Keratinocyte (primary cell): ENCODE measurements around the gene GIPC3. TPM values are rescaled to one million over a fixed set of nuclear protein-coding genes. Genes with fewer than 3 reads are reported as not detected.
A peak's percentile ranks its signal among the peaks of the same experiment; 100 is the strongest.

Source experiments
- DNase-seq: peaks from one replicate; pipeline ENCODE4 v3.0.0-alpha.2; 2011; ENCODE audit warnings: low read depth, missing footprints, low spot score
- FAIRE-seq: peaks from 2 replicates; lab custom pipeline; 2011; peaks lifted over from hg19 to GRCh38; lab: Jason Lieb, UNC
- H2AFZ ChIP-seq: 2 replicates; pipeline ENCODE4 v1.6.0; 2012; ENCODE audit warnings: low read length, control low read depth, inconsistent platforms; ENCODE audit not compliant: control insufficient read depth
- H3K27ac ChIP-seq: 2 replicates; pipeline ENCODE4 v1.5.1; 2011; ENCODE audit warnings: low read length; ENCODE audit not compliant: control insufficient read depth, insufficient read depth
- H3K27me3 ChIP-seq: 3 replicates; pipeline ENCODE4 v1.6.0; 2011; ENCODE audit warnings: low read length; ENCODE audit not compliant: control insufficient read depth, insufficient read depth; ENCODE audit errors: extremely low read depth
- H3K36me3 ChIP-seq, 2 experiments: 2 replicates in 1 of 2; 3 replicates in 1 of 2; pipeline ENCODE4 v1.5.1; 2011; ENCODE audit warnings: low read length in 2 of 2, mild to moderate bottlenecking in 1 of 2; ENCODE audit not compliant: control insufficient read depth in 2 of 2, insufficient read depth in 2 of 2; ENCODE audit errors: extremely low read depth in 1 of 2
- H3K4me1 ChIP-seq: 3 replicates; pipeline ENCODE4 v1.5.1; 2011; ENCODE audit warnings: low read length; ENCODE audit not compliant: control insufficient read depth, insufficient read depth; ENCODE audit errors: extremely low read depth
- H3K4me2 ChIP-seq: 3 replicates; pipeline ENCODE4 v1.6.0; 2011; ENCODE audit warnings: low read depth, low read length; ENCODE audit not compliant: control insufficient read depth, insufficient read depth; ENCODE audit errors: extremely low read depth
- H3K4me3 ChIP-seq, 3 experiments: fragments of 200-600 bp in 1 of 3; sonication (generic) in 1 of 3; 2 replicates in 2 of 3; 3 replicates in 1 of 3; pipeline ENCODE4 v1.5.1; 2011 to 2016; ENCODE audit warnings: low read length in 3 of 3, mild to moderate bottlenecking in 3 of 3, control low read depth in 2 of 3, inconsistent platforms in 1 of 3, low read depth in 1 of 3, mixed read lengths in 1 of 3, mixed run types in 1 of 3, moderate library complexity in 1 of 3; ENCODE audit not compliant: control insufficient read depth in 2 of 3, insufficient read depth in 2 of 3; ENCODE audit errors: extremely low read depth in 1 of 3
- H3K79me2 ChIP-seq: 2 replicates; pipeline ENCODE4 v1.6.0; 2012; ENCODE audit warnings: low read length; ENCODE audit not compliant: control insufficient read depth, insufficient read depth
- H3K9ac ChIP-seq: 3 replicates; pipeline ENCODE4 v1.6.0; 2011; ENCODE audit warnings: low read length; ENCODE audit not compliant: control insufficient read depth, insufficient read depth; ENCODE audit errors: extremely low read depth
- H3K9me1 ChIP-seq: 3 replicates; pipeline ENCODE4 v1.6.0; 2011; ENCODE audit warnings: low read length; ENCODE audit not compliant: control insufficient read depth, insufficient read depth; ENCODE audit errors: extremely low read depth
- H3K9me3 ChIP-seq: 2 replicates; pipeline ENCODE4 v1.5.1; 2012; ENCODE audit warnings: low read depth, low read length; ENCODE audit not compliant: control insufficient read depth
- H4K20me1 ChIP-seq: 3 replicates; pipeline ENCODE4 v1.6.0; 2011; ENCODE audit warnings: low read length; ENCODE audit not compliant: control insufficient read depth, insufficient read depth; ENCODE audit errors: extremely low read depth
- CTCF ChIP-seq, 3 experiments: IDR thresholded peaks in 1 of 3; conservative IDR thresholded peaks in 1 of 3; optimal IDR thresholded peaks in 1 of 3; 2 replicates in 2 of 3; 3 replicates in 1 of 3; pipeline versions ENCODE3 to v1.5.1; 2011; ENCODE audit warnings: low read length in 3 of 3, mild to moderate bottlenecking in 3 of 3, moderate library complexity in 2 of 3, control low read depth in 1 of 3, inconsistent platforms in 1 of 3; ENCODE audit not compliant: insufficient read depth in 2 of 3; ENCODE audit errors: extremely low read depth in 1 of 3
- EZH2 ChIP-seq: IDR thresholded peaks from one replicate; pipeline ENCODE4 v1.6.1; 2012; ENCODE audit warnings: inconsistent platforms, mild to moderate bottlenecking, low read length, moderate library complexity
- dilution Hi-C: fragments of 300-500 bp; cut with MboI; formaldehyde crosslinking; loops from one replicate; pipeline ENCODE4 v1.7.0; 2020; ENCODE audit warnings: low sequenced_read_pairs; ENCODE audit not compliant: extremely low pct_ligation_motif_present
- polyA plus RNA-seq, 5 experiments: library from polyadenylated mRNA; depleted of rRNA in 3 of 5; stranded (reverse) in 3 of 5; stranded (forward) in 1 of 5; unstranded in 1 of 5; fragments of >200 nt; gene quantifications; 1 replicate in 1 of 5; 2 replicates in 3 of 5; 3 replicates in 1 of 5; pipeline versions ENCODE4 v1.2.1 to v1.2.3, GENCODE V29; 2011 to 2012; ENCODE audit warnings: missing spikeins in 2 of 5, low read depth in 1 of 5, low replicate concordance in 1 of 5

GIPC3 gene
- polyA plus RNA-seq, 1 donor (not counting 4 experiments of a cell fraction or from before 2014, with no cell fraction given), result not detected

DNA sequence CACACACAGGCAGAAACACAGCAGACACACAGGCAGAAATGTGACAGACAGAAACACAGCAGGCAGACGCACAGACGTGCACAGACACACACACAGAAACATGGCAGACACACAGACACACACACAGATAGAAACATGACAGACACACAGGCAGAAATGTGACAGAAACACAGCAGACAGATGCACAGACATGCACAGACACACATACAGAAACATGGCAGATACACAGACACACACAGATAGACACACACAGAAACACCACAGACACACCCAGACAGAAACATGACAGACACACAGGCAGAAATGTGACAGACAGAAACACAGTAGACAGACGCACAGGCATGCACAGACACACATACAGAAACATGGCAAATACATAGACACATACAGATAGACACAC, 20.1 kb downstream of the GIPC3 start:
- no peak overlapping the region for H2AFZ ChIP-seq
- TF ChIP-seq CTCF (optimal IDR thresholded peaks at IDR 0.05 in 1 of 3, IDR thresholded peaks at IDR 0.05 in 1 of 3, conservative IDR thresholded peaks at IDR 0.05 in 1 of 3; ENCODE audit: extremely low read depth in 1 of 3, insufficient read depth in 2 of 3, low read length in 3 of 3) (no peak), EZH2 (no peak)

DNA sequence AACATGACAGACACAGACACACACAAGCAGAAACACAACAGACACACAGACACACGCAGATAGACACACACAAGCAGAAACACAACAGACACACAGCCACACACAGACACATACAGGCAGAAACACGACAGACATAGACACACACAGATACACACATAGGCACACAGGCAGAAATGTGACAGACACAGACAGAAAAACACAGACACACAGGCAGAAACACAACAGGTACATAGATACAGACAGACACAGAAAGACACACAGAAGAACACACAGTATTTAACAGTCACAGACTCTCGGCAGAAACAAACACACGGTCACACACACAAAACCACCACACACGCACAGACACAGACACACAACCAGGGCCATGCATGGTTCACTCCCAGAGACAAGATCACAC, 20.5 kb downstream of the GIPC3 start:
- FAIRE-seq (no peak), DNase-seq (no peak)
- Histone ChIP-seq H3K27me3 (peaks cover 16% of the 10 kb centered on the region), H3K4me3 (no peak overlapping the region), H3K4me2 (peak overlapping the region; percentile 22), H3K9me1 (no peaks in the 10 kb centered on the region), H3K4me1 (no peaks in the 10 kb centered on the region), H3K27ac (no peak overlapping the region), H3K9me3 (no peaks in the 10 kb centered on the region), H4K20me1 (no peaks in the 10 kb centered on the region), H3K36me3 (no peaks in the 10 kb centered on the region), H3K79me2 (no peaks in the 10 kb centered on the region), H3K9ac (no peak overlapping the region), H2AFZ (no peak overlapping the region)
- TF ChIP-seq EZH2, result peak; percentile 48
- TF ChIP-seq CTCF (optimal IDR thresholded peaks at IDR 0.05 in 1 of 3, IDR thresholded peaks at IDR 0.05 in 1 of 3, conservative IDR thresholded peaks at IDR 0.05 in 1 of 3; ENCODE audit: extremely low read depth in 1 of 3, insufficient read depth in 2 of 3, low read length in 3 of 3), result no peak
- dilution Hi-C loops, result no loop called here

More for the DNA sequence above, 20.1 kb downstream of the GIPC3 start:
- Histone ChIP-seq H3K79me2 (no peaks in the 10 kb centered on the region), H3K27me3 (peaks cover 16% of the 10 kb centered on the region), H3K4me2 (no peak overlapping the region), H4K20me1 (no peaks in the 10 kb centered on the region), H3K9me1 (no peaks in the 10 kb centered on the region), H3K36me3 (no peaks in the 10 kb centered on the region), H3K4me1 (no peaks in the 10 kb centered on the region), H3K9ac (no peak overlapping the region), H3K9me3 (no peaks in the 10 kb centered on the region), H3K4me3 (no peak overlapping the region), H3K27ac (no peak overlapping the region)
- FAIRE-seq (no peak), DNase-seq (no peak)
- dilution Hi-C loops, result no loop called here
